H1 (cell line): ENCODE results near the gene SF3B2. TPM values are rescaled to one million over a fixed set of nuclear protein-coding genes. Genes with fewer than 3 reads are reported as not detected.

Experiments
- CTCF ChIP-seq, 3 experiments: IDR thresholded peaks; 1 replicate in 2 of 3; 2 replicates in 1 of 3; pipeline versions ENCODE4 v1.5.1 to v1.6.1; 2011; ENCODE audit warnings: low read length in 3 of 3, mild to moderate bottlenecking in 3 of 3, inconsistent platforms in 2 of 3, low read depth in 1 of 3, moderate library complexity in 1 of 3; ENCODE audit not compliant: insufficient read depth in 1 of 3; ENCODE audit errors: control extremely low read depth in 1 of 3
- EGR1 ChIP-seq: IDR thresholded peaks from 2 replicates; pipeline ENCODE4 v1.6.1; 2011; ENCODE audit warnings: low read depth, low read length, borderline replicate concordance
- EP300 ChIP-seq, 2 experiments: IDR thresholded peaks; 1 replicate in 1 of 2; 2 replicates in 1 of 2; pipeline ENCODE4 v1.6.1; 2011 to 2012; ENCODE audit warnings: low read depth in 2 of 2, low read length in 2 of 2, mild to moderate bottlenecking in 2 of 2, borderline replicate concordance in 1 of 2, inconsistent platforms in 1 of 2, moderate library complexity in 1 of 2
- PHF8 ChIP-seq: fragments of 200-600 bp; sonication (generic); conservative IDR thresholded peaks from 2 replicates; pipeline ENCODE4 v1.7.1; 2012; ENCODE audit warnings: low read depth, mild to moderate bottlenecking, inconsistent platforms, low read length, moderate library complexity
- SAP30 ChIP-seq: fragments of 300-600 bp; sonication (generic); IDR thresholded peaks from 2 replicates; pipeline ENCODE4 v1.7.1; 2012; ENCODE audit warnings: low read length, moderate library complexity, mild to moderate bottlenecking, inconsistent platforms; ENCODE audit not compliant: insufficient read depth, insufficient replicate concordance
- polyA plus RNA-seq, 7 experiments: library from polyadenylated mRNA; depleted of rRNA in 3 of 7; stranded (reverse) in 5 of 7; unstranded in 2 of 7; fragments of >200 nt in 5 of 7; fragments of 200-250 nt in 2 of 7; gene quantifications; 1 replicate in 5 of 7; 2 replicates in 1 of 7; 4 replicates in 1 of 7; pipeline versions ENCODE4 v1.2.1 to v1.2.3, GENCODE V29; 2011 to 2013; ENCODE audit warnings: missing spikeins in 2 of 7, mixed read lengths in 2 of 7
- total RNA-seq: library from RNA; stranded (reverse); fragmentation: NEBNext Ultra II Directional; extraction: Animal tissue kit (Norgen Biotek cat#: 25700); gene quantifications from 2 replicates; pipeline ENCODE4 v1.2.1, GENCODE V29; 2021

SF3B2 gene
- total and polyA plus RNA-seq, 2 of the 8 experiments (the other 6 are each of a cell fraction or from before 2014, with no cell fraction given): 182 to 237 TPM

GRCh38 chr11:66083767-66084166, 31.6 kb downstream of the SF3B2 start (continued):
- TF ChIP-seq CTCF (IDR thresholded peaks at IDR 0.05; ENCODE audit: control extremely low read depth in 1 of 3, insufficient read depth in 1 of 3, low read depth in 1 of 3, low read length in 3 of 3) (no peak), PHF8 (no peak), SAP30 (no peak), EP300 (IDR thresholded peaks at IDR 0.05; ENCODE audit: borderline replicate concordance in 1 of 2, low read depth in 2 of 2, low read length in 2 of 2) (no peak), EGR1 (no peak)
